Stomach (tissue), 4 donors: Measurements from ENCODE around the gene CHRNB1.

Experiments
- POLR2A ChIP-seq, 4 donors: fragments of 450-650 bp; IDR thresholded peaks; one replicate each; pipeline ENCODE4 v1.6.1; 2016; ENCODE audit warnings: antibody characterized with exemption in 4 of 4, control low read depth in 2 of 4, mild to moderate bottlenecking in 1 of 4, moderate library complexity in 1 of 4
- POLR2AphosphoS5 ChIP-seq, 3 donors: sonication (generic); formaldehyde crosslinking; IDR thresholded peaks; one replicate each; pipeline ENCODE4 v1.6.1; 2016; ENCODE audit warnings: antibody characterized with exemption in 3 of 3

DNA sequence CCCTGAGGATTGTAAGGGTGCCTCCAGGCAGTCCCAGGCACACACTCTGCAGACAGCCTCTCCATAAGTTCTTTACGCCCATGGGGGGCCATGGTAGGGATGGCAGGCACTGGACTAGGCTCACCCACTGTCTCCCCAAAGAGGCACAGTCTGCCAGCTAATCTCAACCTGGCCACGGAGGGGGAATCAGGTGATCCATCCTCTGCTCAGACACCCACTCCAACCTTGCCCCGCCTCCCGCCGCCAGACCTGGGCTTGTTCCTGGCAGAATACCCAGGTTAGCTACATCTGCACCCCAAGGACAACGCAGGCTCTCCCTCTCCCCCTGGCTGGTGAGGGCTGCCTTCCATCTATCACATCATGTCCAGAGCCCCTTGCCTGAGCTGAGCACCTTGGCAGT lies 36.0 kb upstream of the CHRNB1 start:
- TF ChIP-seq POLR2AphosphoS5 (IDR thresholded peaks at IDR 0.05) (no peak), POLR2A (IDR thresholded peaks at IDR 0.05) (no peak)
